Tibial nerve (tissue), 3 donors: Measurements from ENCODE around the gene ERFE.

ENCODE experiments used
- CTCF ChIP-seq, 5 experiments: fragments of 200-600 bp in 3 of 5; fragments of 450-650 bp in 2 of 5; sonication (generic) in 3 of 5; IDR thresholded peaks; one replicate each; pipeline ENCODE4 v1.5.1; 2016 to 2019; ENCODE audit warnings: antibody characterized with exemption in 5 of 5, mild to moderate bottlenecking in 3 of 5, moderate library complexity in 2 of 5
- POLR2A ChIP-seq, 2 donors: fragments of 450-650 bp; IDR thresholded peaks; one replicate each; pipeline ENCODE4 v1.6.1; 2017; ENCODE audit warnings: antibody characterized with exemption in 2 of 2, mild to moderate bottlenecking in 2 of 2, moderate library complexity in 2 of 2

DNA sequence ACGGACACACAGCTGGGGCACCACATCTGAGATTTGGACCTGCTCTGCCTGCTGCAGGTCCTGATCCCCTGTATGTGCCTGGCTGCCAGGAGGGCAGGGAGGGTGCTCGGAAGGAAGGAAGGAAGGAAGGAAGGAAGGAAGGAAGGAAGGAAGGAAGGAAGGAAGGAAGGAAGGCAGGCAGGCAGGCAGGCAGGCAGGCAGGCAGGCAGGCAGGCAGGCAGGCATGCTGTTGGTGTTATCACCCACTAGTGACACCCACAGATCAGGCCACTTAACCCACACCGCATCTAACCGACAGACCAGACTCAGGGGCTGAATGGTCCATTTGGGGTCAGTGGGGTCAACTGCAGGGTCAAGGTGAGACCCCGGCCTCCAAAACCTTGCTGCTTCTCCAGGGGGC, 14.5 kb upstream of the ERFE start:
- TF ChIP-seq POLR2A (IDR thresholded peaks at IDR 0.05) = no peak
- no peak for TF ChIP-seq CTCF (IDR thresholded peaks at IDR 0.05)
